Measurements from ENCODE around the gene RERG.
"Not testable (repeated sequence)": the region's sequence is repeated elsewhere in the genome, so short reads cannot be mapped to it uniquely, and the experiment has no call there.

RERG gene

GRCh38 chr12:15220915-15221885, at the start of gene RERG:
Gene RERG (minus strand): TSS chr12:15221417. CDS start chr12:15217489, 3,928 bp downstream.
- FAIRE-seq (peak; percentile 15), DNase-seq (ENCODE audit: extremely low spot score, insufficient read length, low read depth) (peak; percentile 43)

GRCh38 chr12:15270591-15270990, 49.4 kb upstream of the RERG start:
- DNase-seq (ENCODE audit: extremely low spot score, insufficient read length, low read depth) = no peak
- no peak for FAIRE-seq

GRCh38 chr12:15268927-15269552, 47.8 kb upstream of the RERG start:
- DNase-seq (ENCODE audit: extremely low spot score, insufficient read length, low read depth) (peak; percentile 15), FAIRE-seq (peak; percentile 89)

- DNase-seq (ENCODE audit: extremely low spot score, insufficient read length, low read depth) (no peak), FAIRE-seq (no peak)
These were observed 47.1 kb upstream of the RERG start for GRCh38 chr12:15268309-15268708.

GRCh38 chr12:15265875-15266274, 44.7 kb upstream of the RERG start:
- DNase-seq (ENCODE audit: extremely low spot score, insufficient read length, low read depth) (no peak), FAIRE-seq (no peak)

- FAIRE-seq (no peak), DNase-seq (ENCODE audit: extremely low spot score, insufficient read length, low read depth) (no peak)
These were observed 35.5 kb upstream of the RERG start for GRCh38 chr12:15256761-15257160.

- no peak for DNase-seq (ENCODE audit: extremely low spot score, insufficient read length, low read depth)
- FAIRE-seq = no peak
These were observed 32.8 kb upstream of the RERG start for GRCh38 chr12:15253990-15254389.

- FAIRE-seq = no peak
These were observed 23.7 kb upstream of the RERG start for GRCh38 chr12:15244926-15245325.

GRCh38 chr12:15244341-15244740, 23.1 kb upstream of the RERG start:
- DNase-seq (ENCODE audit: extremely low spot score, insufficient read length, low read depth) (no peak), FAIRE-seq (no peak)

More at GRCh38 chr12:15244926-15245325, 23.7 kb upstream of the RERG start:
- DNase-seq (ENCODE audit: extremely low spot score, insufficient read length, low read depth) = no peak

GRCh38 chr12:15243102-15243501, 21.9 kb upstream of the RERG start:
- FAIRE-seq = no peak

GRCh38 chr12:15240898-15241297, 19.7 kb upstream of the RERG start:
- no peak for DNase-seq (ENCODE audit: extremely low spot score, insufficient read length, low read depth)
- FAIRE-seq = no peak

More at GRCh38 chr12:15243102-15243501, 21.9 kb upstream of the RERG start:
- DNase-seq (ENCODE audit: extremely low spot score, insufficient read length, low read depth) = no peak

- DNase-seq (ENCODE audit: extremely low spot score, insufficient read length, low read depth) (no peak), FAIRE-seq (no peak)
These were observed 13.3 kb upstream of the RERG start for GRCh38 chr12:15234508-15234907.

- FAIRE-seq (no peak), DNase-seq (ENCODE audit: extremely low spot score, insufficient read length, low read depth) (no peak)
These were observed 12.8 kb upstream of the RERG start for GRCh38 chr12:15234011-15234410.

- FAIRE-seq (no peak), DNase-seq (ENCODE audit: extremely low spot score, insufficient read length, low read depth) (no peak)
These were observed 11.7 kb upstream of the RERG start for GRCh38 chr12:15232959-15233358.

GRCh38 chr12:15231493-15231892, 10.3 kb upstream of the RERG start:
- FAIRE-seq (no peak), DNase-seq (ENCODE audit: extremely low spot score, insufficient read length, low read depth) (no peak)

GRCh38 chr12:15230751-15231150, 9.5 kb upstream of the RERG start:
- FAIRE-seq (no peak), DNase-seq (ENCODE audit: extremely low spot score, insufficient read length, low read depth) (no peak)

- DNase-seq (ENCODE audit: extremely low spot score, insufficient read length, low read depth) (no peak), FAIRE-seq (no peak)
These were observed 8.9 kb upstream of the RERG start for GRCh38 chr12:15230137-15230536.

- DNase-seq (ENCODE audit: extremely low spot score, insufficient read length, low read depth) (no peak), FAIRE-seq (peak; percentile 36)
These were observed 5.9 kb upstream of the RERG start for GRCh38 chr12:15227004-15227679.

- DNase-seq (ENCODE audit: extremely low spot score, insufficient read length, low read depth) = not testable (repeated sequence)
- peak; percentile 35 for FAIRE-seq
These were observed 4.6 kb upstream of the RERG start for GRCh38 chr12:15225863-15226218.

GRCh38 chr12:15225136-15225862, 4.1 kb upstream of the RERG start:
- FAIRE-seq = no peak

More at GRCh38 chr12:15225136-15225862, 4.1 kb upstream of the RERG start:
- DNase-seq (ENCODE audit: extremely low spot score, insufficient read length, low read depth) = no peak
